Stimulated activated CD8-positive, alpha-beta memory T cell treated with anti-CD3 and anti-CD28 coated beads, Interleukin-2, amount 100 ng/mL, for 1 hour (primary cell): ENCODE data around the gene DMTF1.
"Not testable (repeated sequence)": the region's sequence is repeated elsewhere in the genome, so short reads cannot be mapped to it uniquely, and the experiment has no call there.

Source experiments
- DNase-seq, 2 donors: peaks; one replicate each; pipeline ENCODE4 v3.0.0-alpha.2; 2020; ENCODE audit warnings: low read depth in 2 of 2

DMTF1 gene

GRCh38 chr7:87225696-87226095, 73.4 kb downstream of the DMTF1 start:
- no peak for DNase-seq

- no peak for DNase-seq
Measured at GRCh38 chr7:87226495-87226894, 74.2 kb downstream of the DMTF1 start.

GRCh38 chr7:87231258-87231657, 79.0 kb downstream of the DMTF1 start:
- DNase-seq = no peak

- DNase-seq = no peak
Measured at GRCh38 chr7:87231711-87232110, 79.5 kb downstream of the DMTF1 start.

GRCh38 chr7:87234949-87235348, 82.7 kb downstream of the DMTF1 start:
- no peak for DNase-seq

GRCh38 chr7:87238464-87239051, 86.3 kb downstream of the DMTF1 start:
- DNase-seq = not testable (repeated sequence)

GRCh38 chr7:87245671-87246070, 93.4 kb downstream of the DMTF1 start:
- DNase-seq = not testable (repeated sequence)
